Upper lobe of right lung (tissue), 1 donor: ENCODE measurements around the gene SHISA6. TPM values are rescaled to one million over a fixed set of nuclear protein-coding genes. Genes with fewer than 3 reads are reported as not detected.

ENCODE experiments used
- ATAC-seq: fragments of 200-7000 bp; cut with Tn5 transposase; one replicate; pipeline ENCODE4 v1.9.1; 2020; ENCODE audit warnings: mild to moderate bottlenecking, moderate library complexity
- DNase-seq: peaks from one replicate; pipeline ENCODE4 v3.0.0-alpha.2; 2020
- H3K27ac ChIP-seq: fragments of 200-600 bp; one replicate; pipeline ENCODE4 v1.8.0; 2022
- H3K27me3 ChIP-seq: fragments of 200-600 bp; one replicate; pipeline ENCODE4 v1.8.0; 2022; ENCODE audit warnings: mild to moderate bottlenecking
- H3K36me3 ChIP-seq: fragments of 200-600 bp; one replicate; pipeline ENCODE4 v1.8.0; 2022
- H3K4me1 ChIP-seq: fragments of 200-600 bp; one replicate; pipeline ENCODE4 v1.8.0; 2022
- H3K4me3 ChIP-seq: fragments of 200-600 bp; one replicate; pipeline ENCODE4 v1.8.0; 2022; ENCODE audit warnings: mild to moderate bottlenecking
- H3K9me3 ChIP-seq: fragments of 200-600 bp; one replicate; pipeline ENCODE4 v1.8.0; 2022
- intact Hi-C: fragments of 100-400 bp; cut with DNase I; formaldehyde crosslinking; loops from one replicate; pipeline ENCODE4 v1.11.0; 2022
- long read RNA-seq: library from polyadenylated mRNA; unstranded; transcript quantifications from one replicate; pipeline ENCODE4 v2.0.0, GENCODE V29; 2021
- total RNA-seq: library from RNA; stranded (reverse); fragmentation: NEBNext Ultra II Directional; extraction: Animal tissue kit (Norgen Biotek cat#: 25700); gene quantifications from one replicate; pipeline ENCODE4 v1.2.1, GENCODE V29; 2021
- TF ChIP-seq, protein P1 (sequence below): fragments of 200-600 bp; IDR thresholded peaks from one replicate; pipeline ENCODE4 v1.8.0; 2022; ENCODE audit warnings: antibody characterized with exemption
- donor health status: DM: no; HTN: yes; CAD: no; lungs with severe emphysema.

The SHISA6 gene
- not detected for total RNA-seq
- long read RNA-seq = 0 reads

DNA sequence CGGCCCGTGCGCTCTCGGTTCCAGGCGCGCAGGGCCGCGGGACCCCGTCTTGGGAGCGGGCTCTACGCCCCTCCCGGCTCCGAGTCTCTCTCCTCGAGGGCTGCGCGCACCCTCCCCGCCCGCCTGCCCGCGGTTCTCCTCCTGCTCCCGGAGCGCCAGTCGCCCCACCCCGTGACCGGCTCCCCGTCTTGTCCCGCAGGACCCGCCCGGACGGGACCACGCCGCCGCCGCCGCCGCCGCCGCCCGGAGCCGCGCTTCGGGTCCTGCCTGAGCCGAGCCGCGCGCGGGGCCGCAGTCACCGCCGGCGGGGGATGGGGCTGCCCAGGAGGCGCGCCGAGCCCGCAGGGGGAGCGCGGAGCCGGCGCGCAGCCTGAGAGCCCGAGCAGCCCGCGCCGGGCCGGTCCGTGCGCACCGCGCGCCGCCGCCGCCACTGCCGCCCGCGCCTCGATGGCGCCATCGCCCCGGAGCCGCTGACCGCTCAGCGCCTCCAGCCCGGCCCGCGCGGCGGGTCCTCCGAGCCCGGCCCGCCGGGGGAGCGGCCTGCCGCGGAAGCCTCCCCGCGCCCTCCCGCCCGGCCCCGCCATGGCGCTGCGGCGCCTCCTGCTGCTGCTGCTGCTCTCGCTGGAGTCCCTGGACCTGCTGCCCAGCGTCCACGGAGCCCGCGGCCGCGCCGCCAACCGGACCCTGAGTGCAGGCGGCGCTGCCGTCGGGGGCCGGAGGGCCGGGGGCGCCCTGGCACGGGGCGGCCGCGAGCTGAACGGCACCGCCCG is at the start of gene SHISA6:
TSS of gene SHISA6 (plus strand) at position 373 of the 770 bp plus-strand sequence.
- no peak within 1 kb of the TSS for H3K27ac ChIP-seq
- H3K9me3 ChIP-seq = no peaks in the 10 kb centered on the region
- H3K4me3 ChIP-seq = peak within 1 kb of the TSS; percentile 23
- H3K27me3 ChIP-seq = peaks cover 50% of the 10 kb centered on the region
- intact Hi-C loops = no loop called here
- H3K4me1 ChIP-seq = no peaks in the 10 kb centered on the region
- DNase-seq = no peak
- TF ChIP-seq, protein P1, sequence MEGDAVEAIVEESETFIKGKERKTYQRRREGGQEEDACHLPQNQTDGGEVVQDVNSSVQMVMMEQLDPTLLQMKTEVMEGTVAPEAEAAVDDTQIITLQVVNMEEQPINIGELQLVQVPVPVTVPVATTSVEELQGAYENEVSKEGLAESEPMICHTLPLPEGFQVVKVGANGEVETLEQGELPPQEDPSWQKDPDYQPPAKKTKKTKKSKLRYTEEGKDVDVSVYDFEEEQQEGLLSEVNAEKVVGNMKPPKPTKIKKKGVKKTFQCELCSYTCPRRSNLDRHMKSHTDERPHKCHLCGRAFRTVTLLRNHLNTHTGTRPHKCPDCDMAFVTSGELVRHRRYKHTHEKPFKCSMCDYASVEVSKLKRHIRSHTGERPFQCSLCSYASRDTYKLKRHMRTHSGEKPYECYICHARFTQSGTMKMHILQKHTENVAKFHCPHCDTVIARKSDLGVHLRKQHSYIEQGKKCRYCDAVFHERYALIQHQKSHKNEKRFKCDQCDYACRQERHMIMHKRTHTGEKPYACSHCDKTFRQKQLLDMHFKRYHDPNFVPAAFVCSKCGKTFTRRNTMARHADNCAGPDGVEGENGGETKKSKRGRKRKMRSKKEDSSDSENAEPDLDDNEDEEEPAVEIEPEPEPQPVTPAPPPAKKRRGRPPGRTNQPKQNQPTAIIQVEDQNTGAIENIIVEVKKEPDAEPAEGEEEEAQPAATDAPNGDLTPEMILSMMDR = no peak
- no peaks in the 10 kb centered on the region for H3K36me3 ChIP-seq
- no peak for ATAC-seq

DNA sequence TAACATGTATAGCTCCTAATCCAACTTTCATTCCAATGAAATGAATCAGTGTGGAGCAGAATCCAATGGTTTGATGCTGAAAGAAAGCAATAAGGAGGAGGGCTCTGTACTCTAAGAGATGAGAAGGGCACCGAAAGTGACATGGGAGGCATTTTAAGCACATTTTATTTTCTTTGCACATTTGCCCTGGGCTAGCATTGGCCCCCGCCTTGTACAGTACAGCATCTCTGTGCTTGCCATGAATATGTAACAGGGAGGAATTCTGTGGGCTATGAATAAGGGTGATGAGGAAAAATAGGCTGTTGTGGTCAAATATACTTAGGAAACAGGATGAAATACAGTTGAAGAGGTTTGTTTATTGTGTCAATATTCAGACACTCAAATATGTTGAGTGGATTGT is 45.2 kb upstream of the SHISA6 start:
- ATAC-seq = no peak
- Histone ChIP-seq H3K4me1 (no peaks in the 10 kb centered on the region), H3K27ac (no peak overlapping the region), H3K36me3 (no peaks in the 10 kb centered on the region), H3K4me3 (no peak overlapping the region), H3K9me3 (no peaks in the 10 kb centered on the region), H3K27me3 (no peaks in the 10 kb centered on the region)
- no peak for DNase-seq
- TF ChIP-seq, protein P1 = no peak
- intact Hi-C loops = no loop called here

DNA sequence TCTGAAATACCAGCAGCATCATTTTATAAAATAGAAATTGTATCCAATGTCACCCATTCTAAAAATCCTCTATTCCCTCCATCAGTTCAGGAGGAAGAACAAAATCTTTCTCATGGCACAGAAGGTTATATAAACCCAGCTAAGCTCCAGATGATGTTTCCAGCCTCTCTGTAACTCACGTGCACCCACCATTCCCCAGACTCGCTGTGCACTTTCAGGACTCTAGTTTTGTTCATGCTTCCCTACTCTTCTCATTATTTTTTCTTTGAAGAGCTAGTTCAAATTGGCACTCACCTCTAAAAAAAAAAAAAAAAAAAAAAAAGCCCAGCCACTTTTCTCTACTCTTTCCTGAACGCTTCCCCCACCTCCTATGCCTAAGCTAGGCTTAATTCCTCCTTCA is 36.0 kb upstream of the SHISA6 start:
- DNase-seq (no peak), ATAC-seq (no peak)
- no peaks in the 10 kb centered on the region for H3K36me3 ChIP-seq
- intact Hi-C loops = no loop called here
- TF ChIP-seq, protein P1 = no peak
- H3K27me3 ChIP-seq = no peaks in the 10 kb centered on the region
- H3K4me3 ChIP-seq = no peak overlapping the region
- H3K9me3 ChIP-seq = no peaks in the 10 kb centered on the region
- no peak overlapping the region for H3K27ac ChIP-seq
- H3K4me1 ChIP-seq = no peaks in the 10 kb centered on the region

DNA sequence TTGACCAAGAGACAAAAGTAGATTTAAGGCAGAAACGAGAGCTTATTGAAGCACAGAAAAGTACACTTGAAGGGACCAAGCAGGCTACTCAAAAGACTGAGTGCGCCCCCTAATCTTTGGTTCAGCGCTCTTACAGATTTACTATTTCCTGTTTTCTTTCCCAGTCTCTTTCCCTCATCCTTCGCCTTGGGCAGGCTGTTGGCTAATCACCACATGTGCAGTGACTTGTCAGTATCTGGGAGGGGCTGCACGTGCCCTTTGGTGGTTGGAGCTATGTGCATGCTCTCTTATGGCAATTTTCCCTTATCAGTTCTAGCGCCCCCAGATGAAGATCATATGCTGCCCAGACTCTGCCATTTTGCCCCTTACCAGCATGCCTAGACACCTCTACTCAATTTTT is 35.4 kb upstream of the SHISA6 start:
- intact Hi-C loops = no loop called here
- TF ChIP-seq, protein P1 = no peak

DNA sequence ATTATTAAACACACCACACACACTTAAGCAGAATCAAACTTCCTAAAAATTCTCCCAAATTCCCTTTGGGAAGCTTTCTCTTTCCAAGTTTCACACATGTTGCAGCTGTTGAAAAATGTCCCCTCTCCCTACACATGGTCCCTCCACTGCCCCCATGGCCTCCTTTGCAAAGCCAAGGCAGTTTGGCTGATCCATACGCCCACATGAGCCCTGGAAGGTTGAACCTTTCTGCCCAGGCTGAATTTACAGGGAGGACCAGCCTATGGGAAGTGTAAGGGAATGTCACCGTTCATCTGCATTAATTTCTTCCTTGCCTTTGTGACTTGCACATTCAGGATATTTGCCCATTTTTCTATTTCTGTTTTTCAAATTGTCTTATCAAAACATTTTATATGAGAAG is 31.1 kb upstream of the SHISA6 start:
- H3K9me3 ChIP-seq = no peaks in the 10 kb centered on the region
- H3K27me3 ChIP-seq = no peaks in the 10 kb centered on the region
- intact Hi-C loops = no loop called here
- no peaks in the 10 kb centered on the region for H3K4me1 ChIP-seq
- H3K4me3 ChIP-seq = no peak overlapping the region
- TF ChIP-seq, protein P1 = no peak
- DNase-seq = no peak
- no peak for ATAC-seq
- no peak overlapping the region for H3K27ac ChIP-seq
- H3K36me3 ChIP-seq = no peaks in the 10 kb centered on the region

More for the DNA sequence above, 35.4 kb upstream of the SHISA6 start:
- no peaks in the 10 kb centered on the region for H3K36me3 ChIP-seq
- no peaks in the 10 kb centered on the region for H3K4me1 ChIP-seq
- H3K4me3 ChIP-seq = no peak overlapping the region
- no peaks in the 10 kb centered on the region for H3K9me3 ChIP-seq
- no peaks in the 10 kb centered on the region for H3K27me3 ChIP-seq
- ATAC-seq (no peak), DNase-seq (no peak)
- H3K27ac ChIP-seq = no peak overlapping the region
